SK-MEL-5 (cell line): ENCODE data around the gene FCRL2. TPM values are rescaled to one million over a fixed set of nuclear protein-coding genes. Genes with fewer than 3 reads are reported as not detected.
"Not testable (repeated sequence)": the region's sequence is repeated elsewhere in the genome, so short reads cannot be mapped to it uniquely, and the experiment has no call there.

Experiments
- DNase-seq: peaks from one replicate; pipeline ENCODE4 v3.0.0-alpha.2; 2016; ENCODE audit warnings: low read depth, low spot score
- in situ Hi-C: cut with HindIII; loops from 2 replicates; pipeline ENCODE4 v1.10.0; 2016; ENCODE audit warnings: low sequenced_read_pairs, high pct_unique_total_duplicates, low pct_unique_long_range_greater_than_20kb
- total RNA-seq: library from RNA; depleted of rRNA; stranded (reverse); fragments of >200 nt; shearing (Covaris generic); gene quantifications from 2 replicates; pipeline ENCODE4 v1.2.3, GENCODE V29; 2014

Gene FCRL2
- total RNA-seq, 1 experiment from 2014 or later: 0.03 TPM

GRCh38 chr1:157770442-157771043 lies 6.4 kb downstream of the FCRL2 start:
- in situ Hi-C loops: no loop called here
- peak; percentile 63 for DNase-seq

- in situ Hi-C loops: no loop called here
- no peak for DNase-seq
Observed at GRCh38 chr1:157766792-157767191, 10.1 kb downstream of the FCRL2 start.

- in situ Hi-C loops: no loop called here
- DNase-seq: no peak
Observed at GRCh38 chr1:157758018-157758417, 18.9 kb downstream of the FCRL2 start.

GRCh38 chr1:157753611-157754010 lies 23.3 kb downstream of the FCRL2 start:
- in situ Hi-C loops: no loop called here
- no peak for DNase-seq

GRCh38 chr1:157751283-157751682 lies 25.6 kb downstream of the FCRL2 start:
- DNase-seq: no peak
- in situ Hi-C loops: no loop called here

GRCh38 chr1:157748262-157748817 lies 28.6 kb downstream of the FCRL2 start:
- in situ Hi-C loops: no loop called here
- no peak for DNase-seq

- DNase-seq: peak; percentile 22
- in situ Hi-C loops: no loop called here
Observed at GRCh38 chr1:157739229-157739901, 37.6 kb downstream of the FCRL2 start.

GRCh38 chr1:157735991-157736390 lies 40.9 kb downstream of the FCRL2 start:
- DNase-seq, in situ Hi-C loops: not testable (repeated sequence)

- DNase-seq: peak; percentile 88
- in situ Hi-C loops: no loop called here
Observed at GRCh38 chr1:157734321-157734720, 42.6 kb downstream of the FCRL2 start.

- DNase-seq: no peak
- in situ Hi-C loops: no loop called here
Observed at GRCh38 chr1:157732755-157733154, 44.2 kb downstream of the FCRL2 start.

GRCh38 chr1:157725221-157725577 lies 51.7 kb downstream of the FCRL2 start:
- no peak for DNase-seq
- in situ Hi-C loops: no loop called here

- in situ Hi-C loops: no loop called here
- no peak for DNase-seq
Observed at GRCh38 chr1:157724537-157725220, 52.3 kb downstream of the FCRL2 start.

- no peak for DNase-seq
- in situ Hi-C loops: no loop called here
Observed at GRCh38 chr1:157723157-157723556, 53.8 kb downstream of the FCRL2 start.

- in situ Hi-C loops: no loop called here
- no peak for DNase-seq
Observed at GRCh38 chr1:157721985-157722384, 54.9 kb downstream of the FCRL2 start.

GRCh38 chr1:157715736-157716135 lies 61.2 kb downstream of the FCRL2 start:
- DNase-seq: no peak
- in situ Hi-C loops: no loop called here

- DNase-seq: no peak
- in situ Hi-C loops: no loop called here
Observed at GRCh38 chr1:157711802-157712201, 65.1 kb downstream of the FCRL2 start.

- DNase-seq: no peak
- in situ Hi-C loops: no loop called here
Observed at GRCh38 chr1:157704878-157705277, 72.1 kb downstream of the FCRL2 start.

- DNase-seq: no peak
- in situ Hi-C loops: no loop called here
Observed at GRCh38 chr1:157703981-157704380, 73.0 kb downstream of the FCRL2 start.
